Myocyte (in vitro differentiated cells): ENCODE results near the gene FCN2. TPM values are rescaled to one million over a fixed set of nuclear protein-coding genes. Genes with fewer than 3 reads are reported as not detected.

ENCODE experiments used
- DNase-seq: peaks from one replicate; pipeline ENCODE4 v3.0.0-alpha.2; 2012; ENCODE audit warnings: low read depth
- microRNA-seq: library from miRNA; unstranded; fragments of <30 nt; microRNA quantifications from one replicate; pipeline ENCODE4, GENCODE V29; 2016
- total RNA-seq: library from RNA; depleted of rRNA; stranded (reverse); fragments of >200 nt; gene quantifications from 2 replicates; pipeline ENCODE4 v1.2.3, GENCODE V29; 2014

Gene FCN2
- total RNA-seq, 1 donor from 2014 or later, result not detected

GRCh38 chr9:134929193-134930158, 48.9 kb downstream of the FCN2 start:
- DNase-seq, result no peak

DNA sequence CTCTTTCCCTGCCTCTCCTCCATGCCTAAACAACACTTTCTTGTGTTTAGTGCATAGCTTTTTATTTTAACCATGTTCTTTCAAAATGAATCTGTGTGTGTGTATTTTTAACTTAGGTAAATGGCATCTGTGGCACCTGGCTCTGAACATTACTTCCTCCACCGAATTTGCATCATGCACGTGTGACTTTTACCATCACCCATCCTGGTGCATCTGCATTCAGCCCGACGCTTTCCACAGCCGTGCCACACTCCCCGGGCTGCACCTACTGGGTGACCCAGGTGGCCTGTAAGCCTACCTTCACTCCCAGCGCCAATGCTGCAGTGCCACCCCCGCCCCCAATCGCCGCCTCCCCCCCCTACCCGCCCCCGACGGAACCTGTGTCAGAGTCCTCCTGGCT, 49.8 kb downstream of the FCN2 start:
- no peak for DNase-seq

- no peak for DNase-seq
Measured at GRCh38 chr9:134932171-134932570, 51.6 kb downstream of the FCN2 start.

DNA sequence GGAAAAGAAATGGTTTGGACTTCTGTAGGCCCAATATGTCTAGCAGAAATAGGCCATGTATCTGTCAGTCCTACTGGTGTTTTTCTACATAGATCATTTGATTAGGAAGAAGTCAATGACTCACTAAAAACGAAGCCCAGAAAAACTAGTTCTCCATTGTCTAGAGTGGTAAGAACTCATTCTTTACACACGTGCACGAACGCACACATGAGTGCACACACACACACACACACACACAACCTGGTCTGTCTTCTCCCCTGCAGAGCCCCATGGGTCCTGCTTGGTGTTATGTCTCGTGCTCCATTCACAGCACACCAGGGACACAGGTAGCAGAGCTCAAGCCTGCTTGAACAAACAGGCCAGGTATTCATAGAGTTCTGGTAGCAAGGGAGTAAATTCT, 52.0 kb downstream of the FCN2 start:
- no peak for DNase-seq

GRCh38 chr9:134933076-134933659, 52.6 kb downstream of the FCN2 start:
- DNase-seq, result no peak

DNA sequence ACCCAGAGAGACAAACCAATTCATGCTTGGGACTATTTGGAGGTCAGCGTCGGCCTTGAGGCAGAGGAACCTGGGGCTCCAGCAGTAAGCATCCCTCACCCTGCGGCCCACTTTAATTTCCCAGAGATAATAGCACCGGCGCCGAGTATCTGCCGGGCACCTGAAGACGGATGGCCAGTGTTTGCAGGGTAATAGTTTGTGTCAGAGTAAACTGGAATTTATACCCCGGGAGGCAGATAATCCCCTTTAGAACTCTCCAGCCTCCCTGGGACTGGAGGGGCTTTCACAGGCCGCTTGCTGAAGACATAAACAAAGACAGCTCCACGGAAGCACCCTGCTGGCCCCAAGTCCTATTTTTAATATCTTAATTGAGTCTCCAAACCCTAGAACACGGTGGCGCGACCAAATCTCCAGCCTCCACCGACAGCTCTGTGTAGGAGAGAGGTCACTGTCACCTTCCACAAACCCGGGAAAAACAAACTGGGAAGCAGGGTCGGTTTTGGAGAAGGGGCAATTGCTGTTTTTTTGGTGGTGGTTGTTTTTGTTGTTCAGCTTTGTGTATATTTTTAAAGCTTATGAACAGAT, 54.5 kb downstream of the FCN2 start:
- no peak for DNase-seq

DNA sequence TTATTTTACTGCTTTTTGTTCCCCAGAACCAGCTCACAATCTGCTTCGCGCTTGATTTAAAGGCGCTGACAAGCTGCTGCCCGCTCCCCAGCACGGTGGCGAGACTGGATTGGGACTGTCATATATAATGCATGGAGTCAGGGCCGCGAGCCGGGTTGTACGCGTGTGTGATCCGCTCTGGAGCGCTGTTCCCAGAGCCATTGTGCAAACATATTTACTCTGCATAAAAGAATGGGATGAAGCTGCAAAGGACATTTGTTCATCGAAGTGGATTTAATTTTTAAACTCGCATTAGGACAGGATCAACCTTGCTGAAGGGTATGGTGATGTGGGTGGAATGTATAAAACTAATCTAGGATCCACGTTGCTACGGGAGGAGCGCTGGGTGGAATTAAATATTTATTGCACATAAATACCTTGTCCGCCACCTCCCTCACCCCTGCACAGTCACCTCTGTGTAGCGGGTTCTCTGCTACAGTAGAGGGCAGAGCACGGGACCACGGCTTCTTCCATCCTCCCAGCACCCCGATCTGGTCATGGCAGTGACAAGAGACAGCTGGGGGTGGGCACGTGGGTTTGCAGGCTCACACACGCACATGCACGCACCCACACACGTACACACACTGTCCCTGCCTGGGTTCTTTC, 55.2 kb downstream of the FCN2 start:
- DNase-seq, result no peak

DNA sequence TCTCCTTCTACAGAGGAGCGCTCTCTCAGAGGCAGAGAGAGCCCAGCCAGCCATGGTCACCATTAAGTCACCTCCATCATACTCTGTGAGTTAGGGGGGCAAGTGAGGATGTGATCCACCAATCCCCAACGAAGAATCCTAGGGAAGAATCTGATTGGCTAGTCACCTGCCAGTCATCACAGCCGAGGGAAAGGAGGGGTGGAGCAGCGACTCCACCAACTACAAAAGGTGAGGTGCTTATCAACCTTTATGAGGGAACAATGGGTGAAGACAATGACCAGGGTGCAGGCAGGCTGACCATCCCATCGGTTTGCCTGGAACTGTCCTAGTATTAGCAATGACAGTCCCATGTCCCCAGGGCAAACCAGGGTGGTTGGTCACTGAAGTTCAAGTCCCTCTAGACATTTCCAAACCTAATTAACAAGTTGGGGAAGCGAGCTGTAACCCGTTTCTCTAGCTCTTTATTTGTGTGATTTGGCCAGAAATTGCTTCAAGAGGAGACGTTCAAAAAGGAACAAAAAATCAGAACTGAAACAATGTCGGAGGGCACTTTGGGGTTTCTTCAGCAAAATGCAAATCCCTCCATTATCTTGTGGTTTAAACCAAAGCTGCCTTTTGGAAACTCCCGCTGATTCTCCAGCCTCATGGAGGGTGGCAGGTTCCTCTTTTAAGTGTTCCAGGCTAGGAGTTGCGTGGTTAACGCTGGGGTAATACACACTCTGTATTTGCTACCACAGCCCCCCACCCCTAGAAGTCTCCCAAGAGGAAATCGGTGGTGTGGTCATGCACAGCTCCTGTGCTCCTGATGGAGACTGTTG, 55.9 kb downstream of the FCN2 start:
- no peak for DNase-seq

Small RNAs within 50 kb of the gene (microRNA-seq; reads per million reads assigned to microRNA genes)
- gene MIR3689A (not detected), gene MIR3689B (not detected), gene MIR3689C (not detected), gene MIR3689D1 (not detected), gene MIR3689D2 (not detected), gene MIR3689E (not detected), gene MIR3689F (not detected)

Other genes starting within 250 kb of the FCN2 start
- 91.0 and 129 TPM in 2 replicates for gene COL5A1, start 239.0 kb upstream of the FCN2 start, total RNA-seq
- gene FCN1, start 37.1 kb downstream of the FCN2 start, total RNA-seq, result not detected in 2 replicates
- gene OLFM1, start 206.9 kb downstream of the FCN2 start, total RNA-seq, result not detected in 2 replicates